ENCODE measurements around the gene TTC12.

DNA sequence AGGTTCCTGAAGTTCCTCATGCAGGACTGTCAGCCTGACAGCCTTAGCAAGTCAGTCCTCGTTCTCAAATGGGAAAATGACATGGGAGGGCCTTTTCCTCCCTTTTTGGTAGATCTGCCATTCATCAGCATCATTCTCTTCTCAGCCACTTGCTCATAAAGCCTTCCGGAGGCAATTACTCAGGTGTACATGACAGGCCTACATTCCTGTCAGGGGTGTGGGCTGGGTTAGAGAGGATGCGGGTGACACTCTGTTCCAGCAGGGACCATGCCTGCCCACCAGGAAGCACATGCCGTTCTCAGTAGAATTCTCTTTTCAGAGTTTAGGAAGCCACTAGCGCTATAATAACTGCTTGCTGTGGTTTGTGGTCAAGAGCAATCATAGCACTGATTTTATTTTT, 49.0 kb downstream of the TTC12 start:
- TF ChIP-seq, protein P1, sequence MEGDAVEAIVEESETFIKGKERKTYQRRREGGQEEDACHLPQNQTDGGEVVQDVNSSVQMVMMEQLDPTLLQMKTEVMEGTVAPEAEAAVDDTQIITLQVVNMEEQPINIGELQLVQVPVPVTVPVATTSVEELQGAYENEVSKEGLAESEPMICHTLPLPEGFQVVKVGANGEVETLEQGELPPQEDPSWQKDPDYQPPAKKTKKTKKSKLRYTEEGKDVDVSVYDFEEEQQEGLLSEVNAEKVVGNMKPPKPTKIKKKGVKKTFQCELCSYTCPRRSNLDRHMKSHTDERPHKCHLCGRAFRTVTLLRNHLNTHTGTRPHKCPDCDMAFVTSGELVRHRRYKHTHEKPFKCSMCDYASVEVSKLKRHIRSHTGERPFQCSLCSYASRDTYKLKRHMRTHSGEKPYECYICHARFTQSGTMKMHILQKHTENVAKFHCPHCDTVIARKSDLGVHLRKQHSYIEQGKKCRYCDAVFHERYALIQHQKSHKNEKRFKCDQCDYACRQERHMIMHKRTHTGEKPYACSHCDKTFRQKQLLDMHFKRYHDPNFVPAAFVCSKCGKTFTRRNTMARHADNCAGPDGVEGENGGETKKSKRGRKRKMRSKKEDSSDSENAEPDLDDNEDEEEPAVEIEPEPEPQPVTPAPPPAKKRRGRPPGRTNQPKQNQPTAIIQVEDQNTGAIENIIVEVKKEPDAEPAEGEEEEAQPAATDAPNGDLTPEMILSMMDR (IDR thresholded peaks at IDR 0.05; ENCODE audit: low read length) = no peak
- no peak for TF ChIP-seq EZH2 (optimal IDR thresholded peaks at IDR 0.05; ENCODE audit: low read depth, low read length)
- no peak for TF ChIP-seq EZH2phosphoT487 (IDR thresholded peaks at IDR 0.05; ENCODE audit: low read length)
